PC-9 (cell line): Measurements from ENCODE around the gene MTHFSD. TPM values are rescaled to one million over a fixed set of nuclear protein-coding genes. Genes with fewer than 3 reads are reported as not detected.

Experiments
- BruUV-seq: library from RNA; stranded (reverse); fragments of 400-500 nt; replicated peaks from 2 replicates; lab custom pipeline; 2021; lab: Mats Ljungman, UMichigan
- CTCF ChIA-PET: fragments of 300-600 bp; sonication (Branson Sonifier 250); formaldehyde crosslinking; loops from one replicate; lab custom pipeline; 2022; ENCODE audit warnings: antibody characterized with exemption; lab: Charles Lee
- POLR2A ChIA-PET: fragments of 300-600 bp; sonication (Branson Sonifier 250); formaldehyde crosslinking; loops from one replicate; lab custom pipeline; 2022; ENCODE audit warnings: antibody characterized with exemption; ENCODE audit not compliant: unreplicated experiment; lab: Charles Lee
- DNase-seq, 2 experiments: peaks; one replicate each; pipeline versions ENCODE4 v3.0.0 to v3.0.0-alpha.2; 2015 to 2022; ENCODE audit warnings: mixed read lengths in 1 of 2
- H2AFZ ChIP-seq: fragments of 200-600 bp; sonication (generic); 2 replicates; pipeline ENCODE4 v1.8.1; 2017; ENCODE audit warnings: antibody characterized with exemption
- H3F3A ChIP-seq: fragments of 200-600 bp; sonication (generic); 2 replicates; pipeline ENCODE4 v1.8.1; 2017; ENCODE audit warnings: antibody characterized with exemption, mild to moderate bottlenecking, low read depth; ENCODE audit not compliant: insufficient read depth
- H3K27ac ChIP-seq: fragments of 200-600 bp; sonication (generic); 2 replicates; pipeline ENCODE4 v1.6.1; 2016; ENCODE audit warnings: mixed run types
- H3K27me3 ChIP-seq: fragments of 200-600 bp; sonication (generic); 2 replicates; pipeline ENCODE4 v1.6.1; 2016; ENCODE audit warnings: low read depth, mixed run types; ENCODE audit not compliant: insufficient read depth
- H3K36me3 ChIP-seq: fragments of 200-600 bp; sonication (generic); 2 replicates; pipeline ENCODE4 v1.6.1; 2016; ENCODE audit warnings: low read depth, mixed run types
- H3K4me1 ChIP-seq: fragments of 200-600 bp; sonication (generic); replicated peaks from 2 replicates; pipeline ENCODE4 v1.6.1; 2016; ENCODE audit warnings: mixed run types; ENCODE audit not compliant: insufficient read depth
- H3K4me2 ChIP-seq: fragments of 200-600 bp; sonication (generic); 2 replicates; pipeline ENCODE4 v1.6.1; 2017; ENCODE audit warnings: mixed run types
- H3K4me3 ChIP-seq: fragments of 200-600 bp; sonication (generic); 2 replicates; pipeline ENCODE4 v1.6.1; 2016; ENCODE audit warnings: mixed run types
- H3K79me2 ChIP-seq: fragments of 200-600 bp; sonication (generic); 2 replicates; pipeline ENCODE4 v1.6.1; 2017; ENCODE audit warnings: low read depth, mixed run types
- H3K9me2 ChIP-seq: fragments of 200-600 bp; sonication (generic); 2 replicates; pipeline ENCODE4 v1.8.1; 2017; ENCODE audit warnings: mild to moderate bottlenecking; ENCODE audit not compliant: insufficient read depth
- H3K9me3 ChIP-seq: fragments of 200-600 bp; sonication (generic); 2 replicates; pipeline ENCODE4 v1.8.1; 2016; ENCODE audit warnings: low read depth; ENCODE audit not compliant: insufficient read depth
- H4K20me1 ChIP-seq: fragments of 200-600 bp; sonication (generic); 2 replicates; pipeline ENCODE4 v1.8.1; 2017; ENCODE audit not compliant: insufficient read depth
- CTCF ChIP-seq: fragments of 200-600 bp; sonication (generic); conservative IDR thresholded peaks from 2 replicates; pipeline ENCODE4 v1.6.1; 2017; ENCODE audit warnings: mixed run types, antibody characterized with exemption, mild to moderate bottlenecking, moderate library complexity
- EZH2 ChIP-seq: fragments of 200-600 bp; sonication (generic); IDR thresholded peaks from 2 replicates; pipeline ENCODE4 v1.8.0; 2017; ENCODE audit warnings: antibody characterized with exemption, low read depth
- intact Hi-C: fragments of 100-400 bp; cut with micrococcal nuclease; formaldehyde crosslinking; loops from one replicate; pipeline ENCODE4 v1.10.0; 2022; ENCODE audit not compliant: unreplicated experiment
- total RNA-seq: library from RNA; stranded (reverse); gene quantifications from 2 replicates; pipeline ENCODE4 v1.2.3, GENCODE V29; 2021

Gene MTHFSD
- total RNA-seq, 1 experiment from 2014 or later = 25.7 TPM

- H3K36me3 ChIP-seq = no peaks in the 10 kb centered on the region
- no peaks in the 10 kb centered on the region for H3K9me2 ChIP-seq
- BruUV-seq = no TSS peak
- H3F3A ChIP-seq = no peaks in the 10 kb centered on the region
- H3K4me3 ChIP-seq = no peak overlapping the region
- H3K27me3 ChIP-seq = peaks cover 41% of the 10 kb centered on the region
- H3K79me2 ChIP-seq = peaks cover 12% of the 10 kb centered on the region
- no peak for DNase-seq
- H3K4me1 ChIP-seq = peaks cover 6% of the 10 kb centered on the region
- H3K4me2 ChIP-seq = no peak overlapping the region
- no peaks in the 10 kb centered on the region for H4K20me1 ChIP-seq
- POLR2A ChIA-PET = no interaction called here
- H3K27ac ChIP-seq = no peak overlapping the region
- H2AFZ ChIP-seq = no peak overlapping the region
- no peak for TF ChIP-seq CTCF
- no peak for TF ChIP-seq EZH2
- CTCF ChIA-PET = no interaction called here
- H3K9me3 ChIP-seq = no peaks in the 10 kb centered on the region
- intact Hi-C loops = no loop called here
These were observed 3.5 kb upstream of the MTHFSD start for GRCh38 chr16:86558355-86559193.

- Histone ChIP-seq H3K27me3 (peaks cover 36% of the 10 kb centered on the region), H4K20me1 (no peaks in the 10 kb centered on the region), H3K79me2 (peaks cover 14% of the 10 kb centered on the region), H3K27ac (no peak overlapping the region), H3K36me3 (no peaks in the 10 kb centered on the region), H3K4me3 (no peak overlapping the region), H3F3A (no peaks in the 10 kb centered on the region), H3K9me3 (no peaks in the 10 kb centered on the region), H3K9me2 (no peaks in the 10 kb centered on the region), H3K4me1 (peaks cover 6% of the 10 kb centered on the region), H2AFZ (no peak overlapping the region), H3K4me2 (no peak overlapping the region)
- ChIA-PET POLR2A (no interaction called here), CTCF (no interaction called here)
- TF ChIP-seq CTCF (no peak), EZH2 (no peak)
- intact Hi-C loops = no loop called here
- DNase-seq = no peak
- BruUV-seq = no TSS peak
These were observed 2.6 kb upstream of the MTHFSD start for GRCh38 chr16:86557587-86557986.

GRCh38 chr16:86556576-86556975, 1.5 kb upstream of the MTHFSD start:
- TF ChIP-seq EZH2 (no peak), CTCF (no peak)
- Histone ChIP-seq H4K20me1 (no peaks in the 10 kb centered on the region), H3K9me2 (no peaks in the 10 kb centered on the region), H3F3A (no peaks in the 10 kb centered on the region), H3K9me3 (no peaks in the 10 kb centered on the region), H3K27me3 (peaks cover 36% of the 10 kb centered on the region), H3K4me1 (peaks cover 6% of the 10 kb centered on the region), H3K4me3 (no peak overlapping the region), H3K27ac (no peak overlapping the region), H3K79me2 (peaks cover 14% of the 10 kb centered on the region), H2AFZ (no peak overlapping the region), H3K36me3 (peaks cover 8% of the 10 kb centered on the region; the same call in 1 of the 2 replicates), H3K4me2 (no peak overlapping the region)
- DNase-seq = no peak
- no TSS peak for BruUV-seq
- intact Hi-C loops = no loop called here
- ChIA-PET POLR2A (no interaction called here), CTCF (no interaction called here)
